GM23338 (cell line): ENCODE results near the gene SLC25A29. TPM values are rescaled to one million over a fixed set of nuclear protein-coding genes. Genes with fewer than 3 reads are reported as not detected.
A peak's percentile ranks its signal among the peaks of the same experiment; 100 is the strongest.

Source experiments
- microRNA counts: library from miRNA; unstranded; fragments of <30 nt; microRNA quantifications from one replicate; lab custom pipeline; 2017
- microRNA-seq: library from miRNA; unstranded; fragments of <30 nt; microRNA quantifications from one replicate; pipeline ENCODE4, GENCODE V29; 2017
- polyA plus RNA-seq: library from polyadenylated mRNA; unstranded; fragments of >200 nt; fragmentation: Nextera tagmentation; extraction: Ambion mirVana; gene quantifications from 2 replicates; pipeline ENCODE4 v1.2.1, GENCODE V29; 2016
- small RNA-seq: library from RNA; depleted of rRNA; stranded (forward); fragments of <200 nt; gene quantifications from one replicate; pipeline ENCODE3, GENCODE V24; 2014; ENCODE audit warnings: low replicate concordance
- total RNA-seq: library from RNA; depleted of rRNA; stranded (reverse); fragments of >200 nt; shearing (Covaris generic); gene quantifications from 2 replicates; pipeline ENCODE4 v1.2.3, GENCODE V29; 2014; rRNA removed

Gene SLC25A29
- total and polyA plus RNA-seq, 2 experiments from 2014 or later = 65.6 to 206 TPM

MicroRNAs within 50 kb of the gene (microRNA counts, 767-probe panel; counts per million panel counts)
- microRNA hsa-miR-345-5p (lab: Ali Mortazavi, UCI) = not detected

Small RNA genes lying within 50 kb of the gene (microRNA-seq; reads per million reads assigned to microRNA genes)
- gene MIR345 (58.9 reads per million, percentile 59 among the genes with 10 or more reads in this experiment), gene MIR6764 (not detected)

Small RNA genes lying within 50 kb of the gene (small RNA-seq; reads per million reads assigned to genes)
- gene MIR345 = 6.4 reads per million, percentile 94 among the genes with 10 or more reads in this experiment
- not detected for gene RN7SL523P

Other genes starting within 250 kb of the SLC25A29 start
- 43.9 and 50.5 TPM in 2 replicates for gene EVL, start 241.0 kb downstream of the SLC25A29 start, total RNA-seq
- 28.2 and 36.7 TPM in 2 replicates for gene EVL, start 241.0 kb downstream of the SLC25A29 start, polyA plus RNA-seq
- 0.35 and 0.63 TPM in 2 replicates for gene DEGS2, start 146.8 kb downstream of the SLC25A29 start, total RNA-seq
- 1.0 and 2.2 TPM in 2 replicates for gene DEGS2, start 146.8 kb downstream of the SLC25A29 start, polyA plus RNA-seq
- gene YY1, start 67.3 kb downstream of the SLC25A29 start, total RNA-seq = 79.5 and 88.2 TPM in 2 replicates
- 126 and 128 TPM in 2 replicates for gene YY1, start 67.3 kb downstream of the SLC25A29 start, polyA plus RNA-seq
- gene SLC25A47, start 16.9 kb upstream of the SLC25A29 start, total RNA-seq = not detected in 2 replicates
- not detected in 2 replicates for gene SLC25A47, start 16.9 kb upstream of the SLC25A29 start, polyA plus RNA-seq
- 13.1 and 15.9 TPM in 2 replicates for gene WDR25, start 70.0 kb upstream of the SLC25A29 start, total RNA-seq
- gene WDR25, start 70.0 kb upstream of the SLC25A29 start, polyA plus RNA-seq = 7.8 and 8.5 TPM in 2 replicates